Lung (tissue), 12 donors: Measurements from ENCODE around the gene RPS14. TPM values are rescaled to one million over a fixed set of nuclear protein-coding genes. Genes with fewer than 3 reads are reported as not detected.
"Not testable (repeated sequence)": the region's sequence is repeated elsewhere in the genome, so short reads cannot be mapped to it uniquely, and the experiment has no call there.

Experiments
- ATAC-seq: fragments of 200-7000 bp; cut with Tn5 transposase; one replicate; pipeline ENCODE4 v1.9.1; 2020; ENCODE audit warnings: moderate number of reproducible peaks; ENCODE audit not compliant: insufficient read depth, low FRiP score
- DNase-seq, 3 donors: peaks; one replicate each; pipeline ENCODE4 v3.0.0-alpha.2; 2013 to 2017
- H3K27ac ChIP-seq, 2 donors: one replicate each; pipeline ENCODE4 v1.5.1; 2013; ENCODE audit warnings: mild to moderate bottlenecking in 2 of 2, moderate library complexity in 2 of 2, control low read depth in 1 of 2, inconsistent platforms in 1 of 2, low read depth in 1 of 2, low read length in 1 of 2
- H3K27me3 ChIP-seq, 3 donors: one replicate each; pipeline ENCODE4 v1.5.1; 2013; ENCODE audit warnings: low read length in 2 of 3; ENCODE audit not compliant: control insufficient read depth in 3 of 3, insufficient read depth in 3 of 3
- H3K36me3 ChIP-seq, 4 donors: one replicate each; pipeline ENCODE4 v1.5.1; 2013; ENCODE audit warnings: low read length in 4 of 4, mild to moderate bottlenecking in 1 of 4, moderate library complexity in 1 of 4; ENCODE audit not compliant: control insufficient read depth in 4 of 4, insufficient read depth in 4 of 4
- H3K4me1 ChIP-seq, 5 donors: one replicate each; pipeline ENCODE4 v1.5.1; 2013; ENCODE audit warnings: low read length in 5 of 5, mild to moderate bottlenecking in 2 of 5, moderate library complexity in 1 of 5; ENCODE audit not compliant: control insufficient read depth in 5 of 5, insufficient read depth in 5 of 5
- H3K4me3 ChIP-seq: one replicate; pipeline ENCODE4 v1.5.1; 2013; ENCODE audit warnings: mild to moderate bottlenecking, control low read depth, moderate library complexity
- H3K9ac ChIP-seq, 2 donors: one replicate each; pipeline ENCODE4 v1.5.1; 2013; ENCODE audit warnings: low read length in 2 of 2, control low read depth in 1 of 2; ENCODE audit not compliant: insufficient read depth in 1 of 2
- H3K9me3 ChIP-seq, 4 donors: one replicate each; pipeline ENCODE4 v1.5.1; 2013; ENCODE audit warnings: low read length in 3 of 4, mild to moderate bottlenecking in 1 of 4, moderate library complexity in 1 of 4; ENCODE audit not compliant: control insufficient read depth in 4 of 4, insufficient read depth in 3 of 4
- WGBS, 2 donors: extraction: QIAGEN DNeasy Blood & Tissue Kit; methylation state at CpG; one replicate each; pipeline ENCODE4 v1.1.7; 2013; 5-methylcytosine and 5-hydroxymethylcytosine counted together
- polyA plus RNA-seq, 2 donors: library from polyadenylated mRNA; stranded (reverse); fragments of 200-250 nt; gene quantifications; one replicate each; pipeline ENCODE4 v1.2.1, GENCODE V29; 2013
- total RNA-seq, 2 donors: library from RNA; depleted of rRNA in 1 of 2; stranded (reverse); fragments of >200 nt in 1 of 2; gene quantifications; one replicate each; pipeline ENCODE4 v1.2.1, GENCODE V29; 2014 to 2021
- TF ChIP-seq, protein P1 (sequence below): IDR thresholded peaks from 2 replicates; pipeline ENCODE4 v1.5.1; 2012; ENCODE audit warnings: mild to moderate bottlenecking; ENCODE audit errors: control extremely low read depth, extremely low read depth
- donor health status: control.
- donor health status: control.
- donor health status: Bipolar disorder and iron deficiency.
- donor health status: healthy.
- donor health status: DM: yes; HTN: yes; CAD: no.

Gene RPS14
- total and polyA plus RNA-seq, 4 donors = 1,065 to 4,623 (median 2,452) TPM

DNA sequence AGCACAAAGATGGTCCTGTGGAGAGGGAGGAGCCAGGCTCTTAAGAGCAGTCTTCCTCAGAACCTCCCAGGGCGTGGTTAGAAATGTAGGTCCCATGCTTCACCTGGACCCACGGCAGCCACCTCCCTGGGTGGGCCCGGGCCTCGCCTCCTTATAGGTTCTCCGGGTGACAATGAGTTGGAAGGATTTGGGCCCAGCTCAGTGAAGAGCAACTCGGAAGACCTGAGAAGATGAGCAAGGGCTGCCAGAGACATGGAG, 32.1 kb upstream of the RPS14 start:
- ATAC-seq = no peak
- 89 to 96% methylated on average over 6 of the region's 6 CpGs for WGBS, 2 donors
- no peak overlapping the region for H3K9ac ChIP-seq
- H3K4me1 ChIP-seq = peaks cover 0 to 7% (median 0%) of the 10 kb centered on the region in 5 donors
- TF ChIP-seq, protein P1, sequence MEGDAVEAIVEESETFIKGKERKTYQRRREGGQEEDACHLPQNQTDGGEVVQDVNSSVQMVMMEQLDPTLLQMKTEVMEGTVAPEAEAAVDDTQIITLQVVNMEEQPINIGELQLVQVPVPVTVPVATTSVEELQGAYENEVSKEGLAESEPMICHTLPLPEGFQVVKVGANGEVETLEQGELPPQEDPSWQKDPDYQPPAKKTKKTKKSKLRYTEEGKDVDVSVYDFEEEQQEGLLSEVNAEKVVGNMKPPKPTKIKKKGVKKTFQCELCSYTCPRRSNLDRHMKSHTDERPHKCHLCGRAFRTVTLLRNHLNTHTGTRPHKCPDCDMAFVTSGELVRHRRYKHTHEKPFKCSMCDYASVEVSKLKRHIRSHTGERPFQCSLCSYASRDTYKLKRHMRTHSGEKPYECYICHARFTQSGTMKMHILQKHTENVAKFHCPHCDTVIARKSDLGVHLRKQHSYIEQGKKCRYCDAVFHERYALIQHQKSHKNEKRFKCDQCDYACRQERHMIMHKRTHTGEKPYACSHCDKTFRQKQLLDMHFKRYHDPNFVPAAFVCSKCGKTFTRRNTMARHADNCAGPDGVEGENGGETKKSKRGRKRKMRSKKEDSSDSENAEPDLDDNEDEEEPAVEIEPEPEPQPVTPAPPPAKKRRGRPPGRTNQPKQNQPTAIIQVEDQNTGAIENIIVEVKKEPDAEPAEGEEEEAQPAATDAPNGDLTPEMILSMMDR = no peak
- DNase-seq = no peak
- no peaks in the 10 kb centered on the region for H3K27me3 ChIP-seq
- no peaks in the 10 kb centered on the region for H3K9me3 ChIP-seq
- H3K27ac ChIP-seq = no peak overlapping the region
- no peaks in the 10 kb centered on the region for H3K36me3 ChIP-seq
- no peak overlapping the region for H3K4me3 ChIP-seq

DNA sequence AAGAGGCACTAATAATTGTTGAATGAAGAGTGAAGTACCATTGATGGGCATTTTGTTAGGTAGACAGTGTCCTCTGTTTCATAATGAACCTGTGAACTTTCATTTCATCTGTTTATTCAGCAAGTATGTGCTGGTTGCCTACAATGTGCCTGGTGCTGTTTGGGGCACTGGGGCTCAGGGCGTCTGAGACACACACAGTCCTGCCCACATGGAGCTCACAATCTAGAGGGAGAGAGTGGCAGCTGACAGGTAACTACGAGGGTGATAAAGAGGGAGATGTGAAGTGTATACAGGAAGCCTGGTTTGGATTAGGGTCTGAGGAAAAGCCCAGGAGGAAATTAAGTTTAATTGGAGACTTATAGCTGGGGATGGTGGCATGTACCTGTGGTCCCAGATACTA, 29.9 kb upstream of the RPS14 start:
- Histone ChIP-seq H3K9ac (no peak overlapping the region), H3K9me3 (no peaks in the 10 kb centered on the region), H3K4me1 (peaks cover 0 to 2% (median 0%) of the 10 kb centered on the region in 5 donors), H3K27ac (no peak overlapping the region), H3K4me3 (no peak overlapping the region), H3K36me3 (no peaks in the 10 kb centered on the region), H3K27me3 (no peaks in the 10 kb centered on the region)
- DNase-seq (no peak), ATAC-seq (no peak)
- TF ChIP-seq, protein P1 = no peak
- WGBS, 2 donors = 73 to 74% methylated on average over 2 of the region's 2 CpGs

DNA sequence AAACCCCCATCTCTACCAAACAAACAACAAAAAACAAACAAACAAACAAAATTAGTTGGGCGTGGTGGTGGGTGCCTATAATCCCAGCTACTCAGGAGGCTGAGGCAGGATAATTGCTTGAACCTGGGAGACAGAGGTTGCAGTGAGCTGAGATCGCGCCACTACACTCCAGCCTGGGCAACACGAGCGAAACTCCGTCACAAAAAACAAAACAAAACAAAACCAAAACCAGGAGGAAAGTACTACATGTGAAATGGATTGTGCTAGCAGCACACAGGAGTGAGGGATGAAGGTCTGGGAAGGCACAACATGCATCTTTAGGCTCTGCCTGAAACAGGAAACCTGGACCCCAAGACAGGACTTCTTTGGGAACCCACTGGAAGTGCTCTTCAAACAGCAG, 27.0 kb upstream of the RPS14 start:
- 84 to 88% methylated on average over 6 of the region's 6 CpGs for WGBS, 2 donors
- not testable (repeated sequence) for H3K9ac ChIP-seq, H3K9me3 ChIP-seq, H3K4me1 ChIP-seq, DNase-seq, H3K27ac ChIP-seq, H3K36me3 ChIP-seq, ATAC-seq, H3K4me3 ChIP-seq, H3K27me3 ChIP-seq

DNA sequence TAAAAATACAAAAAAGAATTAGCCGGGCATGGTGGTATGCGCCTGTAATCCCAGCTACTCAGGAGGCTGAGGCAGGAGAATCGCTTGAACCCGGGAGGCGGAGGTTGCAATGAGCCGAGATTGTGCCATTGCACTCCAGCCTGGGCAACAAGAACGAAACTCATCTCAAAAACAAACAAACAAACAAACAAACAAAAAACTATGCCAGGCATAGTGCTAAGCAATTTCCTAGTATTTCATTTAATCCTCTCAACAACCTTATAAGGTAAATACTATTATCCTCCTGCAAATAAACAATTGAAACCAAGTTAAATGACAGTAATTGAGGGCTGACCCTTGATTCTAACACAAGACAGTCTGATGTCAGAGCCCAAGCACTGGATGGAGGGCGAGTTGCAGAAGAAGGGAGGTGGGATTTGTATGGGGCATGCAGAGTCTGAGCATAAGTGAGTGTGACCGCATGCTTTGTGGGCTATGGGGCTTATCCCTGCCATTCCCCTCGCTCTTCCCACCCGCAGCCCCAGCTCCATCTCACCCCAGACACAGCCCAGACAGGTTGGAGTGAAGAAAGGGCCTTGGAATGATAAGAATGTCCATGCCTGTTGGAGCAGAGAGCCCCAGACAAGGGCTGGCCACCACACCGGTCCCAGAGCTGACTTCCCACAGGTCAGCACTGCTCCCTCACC, 24.3 kb upstream of the RPS14 start:
- 85 to 90% methylated on average over 12 of the region's 12 CpGs for WGBS, 2 donors
- H3K36me3 ChIP-seq = no peaks in the 10 kb centered on the region
- DNase-seq = peak in 2 of 3 donors; percentile 19 to 54
- TF ChIP-seq, protein P1 = no peak
- no peaks in the 10 kb centered on the region for H3K9me3 ChIP-seq
- no peak overlapping the region for H3K27ac ChIP-seq
- no peak overlapping the region for H3K9ac ChIP-seq
- H3K4me3 ChIP-seq = no peak overlapping the region
- no peaks in the 10 kb centered on the region for H3K4me1 ChIP-seq
- no peaks in the 10 kb centered on the region for H3K27me3 ChIP-seq
- peak; percentile 32 for ATAC-seq
